Measurements from ENCODE around the gene WDTC1. TPM values are rescaled to one million over a fixed set of nuclear protein-coding genes. Genes with fewer than 3 reads are reported as not detected.

Gene WDTC1
- total RNA-seq, 6 experiments from 2014 or later, result 26.2 to 30.3 (median 28.0) TPM

DNA sequence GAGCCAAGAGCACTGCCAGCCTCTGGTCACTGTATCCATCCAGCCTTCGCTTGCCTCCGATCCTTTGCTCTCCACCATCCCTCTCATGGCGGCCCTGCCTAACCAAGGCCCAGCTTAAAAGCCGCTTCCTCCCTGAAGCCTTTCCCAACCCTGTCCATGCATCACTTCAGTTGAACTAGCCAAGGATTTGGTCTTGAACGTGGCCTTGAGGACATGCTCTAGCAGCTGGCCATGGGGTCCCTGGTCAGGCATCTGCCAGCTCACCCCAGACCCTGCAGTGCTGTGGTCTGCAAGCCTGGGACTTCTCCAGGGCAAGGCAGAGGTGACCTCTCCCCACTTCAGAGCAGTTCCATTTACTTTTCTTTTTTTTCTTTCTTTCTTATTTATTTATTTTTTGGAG lies 102.3 kb downstream of the WDTC1 start:
- H3K9me3 Mint-ChIP-seq, result no peaks in the 10 kb centered on the region
- TF ChIP-seq, protein P1, sequence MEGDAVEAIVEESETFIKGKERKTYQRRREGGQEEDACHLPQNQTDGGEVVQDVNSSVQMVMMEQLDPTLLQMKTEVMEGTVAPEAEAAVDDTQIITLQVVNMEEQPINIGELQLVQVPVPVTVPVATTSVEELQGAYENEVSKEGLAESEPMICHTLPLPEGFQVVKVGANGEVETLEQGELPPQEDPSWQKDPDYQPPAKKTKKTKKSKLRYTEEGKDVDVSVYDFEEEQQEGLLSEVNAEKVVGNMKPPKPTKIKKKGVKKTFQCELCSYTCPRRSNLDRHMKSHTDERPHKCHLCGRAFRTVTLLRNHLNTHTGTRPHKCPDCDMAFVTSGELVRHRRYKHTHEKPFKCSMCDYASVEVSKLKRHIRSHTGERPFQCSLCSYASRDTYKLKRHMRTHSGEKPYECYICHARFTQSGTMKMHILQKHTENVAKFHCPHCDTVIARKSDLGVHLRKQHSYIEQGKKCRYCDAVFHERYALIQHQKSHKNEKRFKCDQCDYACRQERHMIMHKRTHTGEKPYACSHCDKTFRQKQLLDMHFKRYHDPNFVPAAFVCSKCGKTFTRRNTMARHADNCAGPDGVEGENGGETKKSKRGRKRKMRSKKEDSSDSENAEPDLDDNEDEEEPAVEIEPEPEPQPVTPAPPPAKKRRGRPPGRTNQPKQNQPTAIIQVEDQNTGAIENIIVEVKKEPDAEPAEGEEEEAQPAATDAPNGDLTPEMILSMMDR (IDR thresholded peaks at IDR 0.05), result no peak
- H3K4me1 Mint-ChIP-seq (ENCODE audit: low read depth), result peaks cover 17% of the 10 kb centered on the region
- H3K27ac Mint-ChIP-seq, result no peak overlapping the region
- H3K4me3 Mint-ChIP-seq, result no peak overlapping the region
- H3K36me3 Mint-ChIP-seq (ENCODE audit: low read depth), result peaks cover 7% of the 10 kb centered on the region; the same call in 1 of the 2 replicates
- peaks cover 1% of the 10 kb centered on the region; the same call in 1 of the 2 replicates for H3K27me3 Mint-ChIP-seq (ENCODE audit: insufficient read depth)
- DNase-seq, result no peak

DNA sequence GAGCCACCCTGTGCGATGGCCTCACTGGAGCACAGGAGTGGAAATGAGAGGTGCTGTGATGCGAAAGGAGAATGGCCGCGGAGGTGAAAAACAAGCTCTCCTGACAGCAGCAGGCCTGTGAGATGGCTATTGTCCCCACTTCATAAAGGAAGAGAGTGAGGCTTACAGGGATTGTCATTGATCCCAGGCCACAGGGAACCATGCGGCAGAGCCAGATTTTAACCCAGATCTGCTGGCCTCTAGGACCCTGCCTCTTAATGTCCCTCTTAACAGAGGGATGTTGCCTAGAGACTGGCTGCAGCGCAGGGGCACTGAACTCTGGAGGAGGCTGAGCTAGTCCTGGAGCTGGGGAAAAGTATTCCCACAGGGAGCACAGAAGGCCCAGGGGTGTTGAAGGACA lies 104.3 kb downstream of the WDTC1 start:
- H3K27me3 Mint-ChIP-seq (ENCODE audit: insufficient read depth), result peaks cover 1% of the 10 kb centered on the region; the same call in 1 of the 2 replicates
- no peak for DNase-seq
- TF ChIP-seq, protein P1 (IDR thresholded peaks at IDR 0.05), result no peak
- peaks cover 28% of the 10 kb centered on the region for H3K4me1 Mint-ChIP-seq (ENCODE audit: low read depth)
- H3K9me3 Mint-ChIP-seq, result no peaks in the 10 kb centered on the region
- no peak overlapping the region for H3K4me3 Mint-ChIP-seq
- H3K27ac Mint-ChIP-seq, result no peak overlapping the region
- peaks cover 7% of the 10 kb centered on the region; the same call in 1 of the 2 replicates for H3K36me3 Mint-ChIP-seq (ENCODE audit: low read depth)

DNA sequence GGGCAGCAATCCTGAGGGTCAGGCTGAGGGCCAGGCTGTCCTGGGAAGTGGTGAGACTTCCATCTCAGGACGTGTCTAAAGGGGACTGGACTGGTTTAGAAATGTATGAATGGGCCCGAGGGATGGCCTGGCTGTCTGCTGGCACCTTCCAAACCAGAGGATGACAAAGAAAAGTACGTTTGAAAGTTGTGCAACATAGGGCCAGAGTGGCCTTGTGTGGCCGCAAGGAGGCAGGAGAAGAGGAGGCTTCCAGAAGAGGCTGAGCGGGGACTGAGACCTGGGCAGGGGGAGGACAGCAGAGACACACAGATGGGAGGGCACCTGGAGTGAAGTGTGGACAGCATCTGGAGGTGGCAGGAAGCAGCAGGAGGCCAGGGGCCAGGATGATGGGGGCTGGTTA lies 104.8 kb downstream of the WDTC1 start:
- no peak overlapping the region for H3K4me3 Mint-ChIP-seq
- TF ChIP-seq, protein P1 (IDR thresholded peaks at IDR 0.05), result no peak
- H3K36me3 Mint-ChIP-seq (ENCODE audit: low read depth), result peaks cover 7% of the 10 kb centered on the region; the same call in 1 of the 2 replicates
- no peaks in the 10 kb centered on the region for H3K9me3 Mint-ChIP-seq
- DNase-seq, result no peak
- H3K4me1 Mint-ChIP-seq (ENCODE audit: low read depth), result peaks cover 28% of the 10 kb centered on the region
- no peak overlapping the region for H3K27ac Mint-ChIP-seq
- peaks cover 1% of the 10 kb centered on the region; the same call in 1 of the 2 replicates for H3K27me3 Mint-ChIP-seq (ENCODE audit: insufficient read depth)

DNA sequence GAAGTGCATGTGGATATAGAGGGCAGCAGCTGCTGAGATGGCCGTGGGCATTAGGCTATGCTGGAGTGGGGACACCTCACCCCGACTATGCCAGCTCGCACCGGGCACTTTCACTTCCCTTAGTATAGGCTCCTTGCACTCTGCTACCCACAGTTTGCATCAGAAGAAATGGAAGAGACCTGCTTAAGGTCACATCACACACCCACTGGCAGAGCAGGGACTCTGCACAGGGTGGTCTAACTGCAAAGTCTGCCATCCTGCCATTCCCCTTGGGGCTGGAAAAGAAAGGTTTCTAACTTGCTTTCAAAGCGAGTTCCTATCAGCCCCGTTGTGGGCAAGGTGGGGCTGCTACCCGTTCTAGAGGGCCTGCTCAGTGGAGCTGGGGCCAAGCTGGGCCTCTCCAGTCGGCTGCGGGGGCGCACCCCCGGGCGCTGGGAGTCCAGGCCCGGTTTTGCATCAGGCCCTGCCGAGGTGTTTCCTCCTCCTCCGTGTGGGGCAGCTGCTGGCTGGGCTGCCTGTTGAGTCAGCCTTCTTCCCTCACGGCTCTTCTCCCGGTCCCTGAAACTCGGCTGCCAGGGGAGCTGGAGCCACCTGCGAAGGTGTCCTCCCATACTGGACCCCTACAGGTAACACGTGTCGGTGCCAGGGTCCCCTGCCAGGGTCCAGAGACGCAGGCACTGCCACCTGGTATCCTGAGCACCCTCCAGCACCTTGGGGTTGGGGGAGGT lies 107.3 kb downstream of the WDTC1 start, which contains the start of gene SYTL1:
Gene SYTL1, plus strand, starts transcription at position 498 of the 728 bp plus-strand sequence. CDS start 3,313 bp downstream, outside the sequence.
- peak; percentile 57 for DNase-seq
- H3K36me3 Mint-ChIP-seq (ENCODE audit: low read depth), result peaks cover 2% of the 10 kb centered on the region; the same call in 1 of the 2 replicates
- TF ChIP-seq, protein P1 (IDR thresholded peaks at IDR 0.05), result no peak
- H3K27ac Mint-ChIP-seq, result 0 out of 2 replicates have a peak within 1 kb of the TSS, but pooled peaks have one; percentile 29
- peaks cover 5% of the 10 kb centered on the region for H3K27me3 Mint-ChIP-seq (ENCODE audit: insufficient read depth)
- no peaks in the 10 kb centered on the region for H3K9me3 Mint-ChIP-seq
- peaks cover 28% of the 10 kb centered on the region for H3K4me1 Mint-ChIP-seq (ENCODE audit: low read depth)
- H3K4me3 Mint-ChIP-seq, result no peak within 1 kb of the TSS

DNA sequence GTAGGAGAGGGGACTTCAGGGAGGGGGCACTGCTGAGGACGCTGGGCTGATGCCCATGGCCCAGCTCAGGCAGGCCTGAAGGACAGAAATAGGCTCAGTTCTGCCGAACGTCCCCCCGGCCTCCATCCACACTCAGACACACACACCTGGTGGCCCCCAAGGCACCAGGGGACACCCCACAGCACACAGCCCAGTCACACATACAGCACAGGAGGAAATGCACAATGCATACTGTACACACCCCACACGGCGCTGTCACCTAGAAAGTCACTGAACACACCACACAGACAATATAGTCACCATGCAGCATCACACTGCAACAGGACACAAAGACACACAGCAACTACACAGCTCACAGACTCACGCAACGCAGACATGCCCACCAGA lies 108.0 kb downstream of the WDTC1 start:
- TF ChIP-seq, protein P1 (IDR thresholded peaks at IDR 0.05), result no peak
- Mint-ChIP-seq H3K4me3 (no peak overlapping the region), H3K27me3 (ENCODE audit: insufficient read depth) (peaks cover 8% of the 10 kb centered on the region), H3K27ac (no peak overlapping the region), H3K9me3 (no peaks in the 10 kb centered on the region), H3K36me3 (ENCODE audit: low read depth) (no peaks in the 10 kb centered on the region), H3K4me1 (ENCODE audit: low read depth) (peaks cover 28% of the 10 kb centered on the region)
- no peak for DNase-seq
